ENCODE results near the gene PRKN.

Gene PRKN

DNA sequence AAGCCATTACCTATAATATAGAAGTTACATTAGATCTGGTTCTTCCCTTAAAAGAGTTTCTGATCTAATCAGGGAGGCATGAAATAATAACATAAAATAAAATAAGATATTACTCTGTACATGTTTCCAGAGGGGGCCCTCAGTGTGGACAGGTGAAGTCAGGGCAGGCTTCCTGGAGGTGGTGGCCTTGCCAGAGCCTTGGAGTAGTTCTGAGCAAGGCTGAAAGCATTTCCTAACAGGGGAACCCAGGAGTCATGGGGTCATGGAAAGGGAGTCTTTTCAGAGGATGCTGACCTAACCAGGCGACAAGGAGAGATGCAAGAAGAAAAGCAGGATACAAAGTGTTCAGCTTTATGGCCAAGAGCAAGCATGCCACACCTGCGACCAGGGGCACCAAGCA lies 982.4 kb downstream of the PRKN start:
- no peak overlapping the region for H3K27ac ChIP-seq
- no peak overlapping the region for H3K4me3 ChIP-seq

DNA sequence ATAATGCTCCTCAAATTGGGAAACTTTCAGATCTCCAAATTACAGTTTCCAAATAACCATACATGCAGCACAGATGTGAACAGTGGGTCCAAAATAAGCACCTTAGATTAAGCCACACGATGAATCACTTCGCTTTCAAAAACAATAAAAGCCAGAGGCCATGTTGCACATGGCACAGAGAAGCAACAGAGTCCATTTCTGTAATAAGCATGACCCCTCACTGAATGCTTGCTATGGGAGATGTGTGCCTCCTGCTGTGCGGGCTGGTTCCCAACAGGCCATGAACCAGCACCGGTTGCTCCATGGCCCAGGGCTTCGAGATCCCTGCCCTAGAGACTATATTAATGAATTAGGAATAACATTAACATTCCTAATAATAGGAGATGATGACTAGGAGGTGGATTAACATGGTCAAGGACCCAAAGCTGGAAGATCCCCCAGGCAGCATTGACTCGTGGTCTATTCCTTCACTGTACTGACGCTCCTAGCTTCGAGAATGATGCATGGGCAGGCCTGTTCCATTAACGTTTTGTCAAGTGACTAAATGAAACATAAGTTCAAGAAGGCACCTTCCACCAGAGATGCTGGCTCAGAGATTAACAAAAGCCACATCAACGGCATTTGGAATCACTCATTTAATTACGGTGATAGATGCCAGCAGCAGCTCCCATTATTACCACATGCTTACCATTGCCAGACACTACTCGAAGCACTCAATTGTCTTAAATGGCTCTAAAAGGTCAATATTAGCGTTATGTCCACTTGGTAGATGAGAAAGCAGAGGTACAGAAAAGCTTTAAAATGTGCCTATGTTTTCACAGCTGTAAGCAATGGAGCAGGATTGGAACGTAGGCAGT lies 983.1 kb downstream of the PRKN start:
- Histone ChIP-seq H3K4me3 (no peak overlapping the region), H3K27ac (no peak overlapping the region)

DNA sequence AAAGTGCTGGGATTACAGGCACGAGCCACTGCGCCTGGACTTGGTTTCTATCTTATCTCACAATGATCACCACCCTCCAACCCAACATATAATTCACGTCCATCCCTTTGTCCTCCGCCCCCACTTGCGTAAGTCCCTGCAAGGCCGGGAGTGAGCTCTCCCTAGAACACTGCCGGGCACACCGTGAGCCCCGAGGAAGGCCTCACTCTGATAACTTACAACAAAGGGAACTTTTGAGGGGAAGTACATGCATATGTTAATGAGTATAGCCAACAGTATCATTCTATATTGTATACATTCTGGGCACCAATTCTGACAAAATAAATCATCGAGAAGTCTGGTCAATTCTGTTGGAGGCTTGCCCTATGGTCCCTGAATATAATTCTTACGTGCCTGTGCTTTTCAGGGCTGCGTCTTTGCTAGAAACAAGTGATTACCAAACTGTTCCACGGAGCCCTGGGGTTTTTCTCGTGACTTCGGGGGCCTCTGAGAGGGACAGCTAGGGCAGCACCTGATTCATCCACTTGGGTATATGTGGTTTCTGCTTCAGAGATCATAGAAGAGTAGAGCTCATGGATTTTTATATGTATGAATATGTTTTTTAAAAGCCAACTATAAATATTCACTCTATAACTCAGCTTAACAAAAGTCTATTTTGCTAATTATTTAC lies 983.9 kb downstream of the PRKN start:
- Histone ChIP-seq H3K4me3 (no peak overlapping the region), H3K27ac (no peak overlapping the region)

DNA sequence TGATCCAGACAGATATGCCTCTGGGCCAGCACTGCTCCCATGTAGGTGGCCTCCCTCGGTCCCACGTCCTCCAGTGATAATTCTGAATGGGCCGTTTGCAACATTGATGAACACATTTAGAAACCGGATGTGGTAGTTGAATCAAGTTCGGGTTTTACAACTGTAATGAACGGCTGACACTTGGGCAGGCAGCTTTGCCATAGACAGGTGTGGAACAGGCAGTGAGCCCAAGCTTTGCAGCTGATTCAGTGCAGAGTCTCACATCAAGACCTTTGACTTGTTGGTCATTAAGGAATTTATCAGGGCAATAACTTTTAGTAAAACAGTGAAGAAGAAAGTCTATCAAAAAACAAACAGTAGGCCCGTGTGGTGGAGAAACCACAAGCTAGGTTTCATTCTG lies 987.1 kb downstream of the PRKN start:
- Histone ChIP-seq H3K4me3 (no peak overlapping the region), H3K27ac (no peak overlapping the region)

DNA sequence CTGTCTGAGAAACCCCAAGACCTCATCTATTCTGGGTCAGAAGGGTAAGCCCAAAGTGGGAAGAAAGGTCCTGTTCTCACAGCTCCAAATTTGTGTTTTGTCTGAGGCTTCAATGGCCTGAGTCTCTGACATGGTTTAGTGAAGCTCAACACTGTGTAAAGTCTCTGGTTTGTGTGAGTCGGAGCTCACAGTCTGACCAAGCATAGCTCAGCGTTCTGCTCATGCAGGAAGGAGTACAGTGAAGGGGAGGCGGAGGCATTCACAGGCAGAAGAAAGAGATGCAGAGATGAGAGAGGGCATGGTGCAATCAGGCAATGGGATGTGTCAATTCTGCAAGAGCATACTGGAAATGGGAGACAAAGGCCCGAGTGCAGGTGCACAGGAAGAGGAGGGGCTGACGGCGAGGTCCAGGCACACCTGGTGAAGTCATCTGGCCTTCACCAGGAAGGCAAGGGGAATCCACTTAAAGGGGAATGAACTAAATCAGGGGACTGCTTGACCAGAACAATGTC lies 990.7 kb downstream of the PRKN start:
- Histone ChIP-seq H3K4me3 (no peak overlapping the region), H3K27ac (no peak overlapping the region)

DNA sequence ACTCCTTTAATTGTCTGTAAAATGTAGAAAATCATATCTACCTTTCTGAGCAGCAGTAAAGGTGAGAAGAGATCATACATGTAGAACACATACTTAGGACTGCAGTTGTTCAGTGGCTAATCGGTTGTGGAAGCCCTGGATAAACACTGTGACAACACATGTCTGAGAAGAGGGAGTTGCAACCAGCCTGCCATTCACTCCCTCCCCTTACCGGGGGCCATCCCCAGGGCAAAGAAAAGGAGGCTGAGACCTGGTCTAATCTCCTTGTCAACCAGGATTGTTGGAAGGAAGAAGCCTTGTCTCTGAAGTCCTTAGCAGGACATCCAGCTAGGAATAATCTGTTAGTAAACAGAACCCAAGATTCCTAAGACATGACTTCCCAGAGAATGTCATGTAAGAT lies 991.2 kb downstream of the PRKN start:
- Histone ChIP-seq H3K27ac (no peak overlapping the region), H3K4me3 (no peak overlapping the region)

DNA sequence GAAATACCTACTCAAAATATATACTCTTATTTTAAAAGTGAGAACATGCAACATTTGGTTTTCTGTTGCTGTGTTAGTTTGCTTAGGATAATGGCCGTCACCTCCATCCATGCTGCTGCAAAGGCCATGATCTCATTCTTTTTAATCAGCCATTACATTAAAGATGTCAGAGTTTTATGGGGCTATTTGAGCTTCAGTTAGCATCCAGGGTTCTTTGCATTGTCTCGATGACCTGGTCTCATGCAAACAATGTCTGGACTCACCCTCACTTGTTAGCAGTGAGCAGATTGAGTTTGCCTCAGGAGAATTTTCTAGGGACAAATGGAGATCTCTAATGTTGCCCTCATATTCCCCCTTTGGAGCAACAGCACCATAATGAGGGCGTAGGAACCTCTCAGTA lies 995.0 kb downstream of the PRKN start:
- no peak overlapping the region for H3K27ac ChIP-seq
- no peak overlapping the region for H3K4me3 ChIP-seq

DNA sequence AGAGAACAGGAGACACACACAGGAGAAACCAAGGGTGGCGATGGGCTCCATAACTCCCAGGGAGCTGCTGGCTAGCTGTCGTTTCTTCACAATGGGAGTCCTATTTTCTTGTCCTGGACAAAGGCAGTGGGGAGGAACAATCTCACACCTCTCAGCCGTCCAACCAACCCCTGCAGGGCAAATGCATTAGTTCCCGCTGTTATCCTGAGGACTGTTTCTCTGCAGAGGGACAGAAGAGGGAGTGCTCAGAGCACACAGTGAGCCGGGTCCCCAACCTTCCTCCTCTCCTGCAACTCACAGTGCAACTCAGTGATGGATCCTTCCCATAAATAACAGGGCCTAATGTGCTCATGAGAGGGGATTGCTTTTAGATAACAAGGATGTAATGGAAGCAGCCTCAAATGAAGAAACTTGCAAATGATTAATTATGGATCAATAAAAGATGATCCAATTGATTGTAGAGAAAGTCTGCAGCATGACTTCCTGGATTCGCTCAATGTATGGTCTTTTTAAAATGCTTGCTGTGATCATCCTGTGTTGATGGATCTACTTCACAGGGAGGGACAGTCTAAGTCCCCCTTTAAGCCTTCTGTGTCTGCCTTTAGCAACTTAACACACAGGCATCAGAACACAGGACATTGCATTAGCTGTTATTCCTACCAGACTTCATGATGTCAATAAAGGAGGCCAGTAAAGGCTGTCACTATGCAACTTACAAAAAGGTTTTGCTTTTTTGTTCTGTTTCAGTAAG lies 1000.3 kb downstream of the PRKN start:
- H3K4me3 ChIP-seq: no peak overlapping the region

DNA sequence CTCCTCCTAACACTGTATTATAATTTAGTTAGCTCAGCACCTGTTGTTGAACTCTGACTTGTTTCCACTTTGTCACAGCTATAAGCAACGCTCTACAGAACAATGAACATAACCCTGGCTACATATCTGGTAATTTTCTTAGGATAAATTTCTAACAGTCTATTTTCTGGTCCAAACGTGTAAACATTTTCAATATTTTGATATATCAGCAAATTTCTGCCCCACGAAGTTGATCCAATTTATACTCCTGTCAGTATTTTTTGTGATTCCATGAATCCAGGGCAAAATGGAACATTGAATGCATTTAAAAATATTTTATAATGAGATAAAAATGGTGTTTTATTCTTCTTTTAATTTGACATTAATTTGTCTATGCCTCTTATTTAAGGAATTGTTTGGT lies 1005.2 kb downstream of the PRKN start:
- Histone ChIP-seq H3K27ac (no peak overlapping the region), H3K4me3 (no peak overlapping the region)

More for the DNA sequence above, 1000.3 kb downstream of the PRKN start:
- H3K27ac ChIP-seq: no peak overlapping the region

DNA sequence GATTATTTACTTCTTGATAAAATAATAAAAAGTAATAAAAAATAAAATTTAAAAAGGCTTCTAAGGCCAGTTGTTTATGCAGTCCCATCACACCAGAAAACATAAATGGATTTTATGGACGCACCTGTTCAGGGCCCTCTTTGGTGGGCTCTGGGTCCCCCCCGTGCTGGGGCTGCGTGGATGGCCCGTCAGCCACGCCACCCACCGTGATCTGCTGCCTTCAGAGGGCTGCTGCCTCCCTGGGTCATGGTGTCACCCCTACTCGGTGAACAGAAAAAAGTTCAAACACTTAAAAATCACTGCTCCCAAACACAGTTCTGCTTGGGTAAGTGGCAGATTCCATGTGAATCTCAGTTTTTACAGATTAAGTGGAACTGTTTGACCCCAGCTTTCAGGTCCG lies 1006.1 kb downstream of the PRKN start:
- H3K4me3 ChIP-seq: no peak overlapping the region
- no peak overlapping the region for H3K27ac ChIP-seq

DNA sequence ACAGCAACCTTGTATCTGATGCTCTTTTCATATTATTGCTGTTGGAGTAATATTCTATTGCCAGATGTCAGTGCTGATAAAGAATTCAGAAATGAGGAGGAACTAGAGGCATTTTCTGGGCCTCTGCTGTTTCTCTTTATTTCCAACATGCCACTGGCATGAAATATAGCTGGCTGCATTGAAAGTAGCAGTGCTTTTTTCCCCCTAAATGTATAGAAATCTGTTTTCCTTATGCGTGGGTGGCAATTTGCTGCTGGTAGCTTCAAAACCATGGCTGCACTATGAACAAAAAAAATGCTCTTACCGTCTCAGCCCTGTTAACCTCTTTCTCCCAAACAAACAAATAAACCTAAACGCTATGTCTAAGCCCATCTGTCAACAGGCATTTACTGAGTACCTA lies 1011.4 kb downstream of the PRKN start:
- no peak overlapping the region for H3K4me3 ChIP-seq
- no peak overlapping the region for H3K27ac ChIP-seq

DNA sequence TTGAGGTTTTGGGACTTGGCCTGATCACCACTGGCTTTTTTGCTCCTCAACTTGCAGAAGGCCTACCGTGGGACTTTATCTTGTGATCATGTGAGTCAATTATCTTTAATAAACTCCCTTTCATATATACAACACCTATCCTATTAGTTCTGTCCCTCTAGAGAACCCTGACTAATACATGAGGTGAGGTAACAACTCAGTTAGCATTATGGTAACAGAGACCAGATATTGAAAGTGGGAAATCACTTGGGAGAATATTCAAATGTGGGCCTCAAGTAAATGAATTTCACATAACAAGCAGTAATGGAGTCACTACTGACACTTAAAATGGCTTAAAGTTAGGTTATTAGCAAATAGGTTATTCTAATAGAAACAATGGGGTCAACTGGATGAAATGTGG lies 1015.6 kb downstream of the PRKN start:
- no peak overlapping the region for H3K4me3 ChIP-seq
- H3K27ac ChIP-seq: no peak overlapping the region

DNA sequence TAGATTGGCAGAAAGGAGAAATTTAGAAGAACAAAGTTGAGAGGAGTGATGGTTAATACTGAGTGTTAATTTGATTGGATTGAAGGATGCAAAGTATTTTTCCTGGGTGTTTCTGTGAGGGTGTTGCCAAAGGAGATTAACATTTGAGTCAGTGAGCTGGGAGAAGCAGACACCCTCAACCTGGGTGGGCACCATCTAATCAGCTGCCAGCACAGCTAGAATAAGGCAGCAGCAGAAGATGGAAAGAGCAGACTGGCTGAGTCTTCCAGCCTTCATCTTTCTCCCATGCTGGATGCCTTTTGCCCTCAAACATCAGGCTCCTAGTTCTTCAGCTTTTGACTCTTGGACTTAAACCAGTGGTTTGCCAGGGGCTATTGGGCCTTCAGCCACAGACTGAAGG lies 1016.1 kb downstream of the PRKN start:
- H3K27ac ChIP-seq: no peak overlapping the region
- H3K4me3 ChIP-seq: no peak overlapping the region

DNA sequence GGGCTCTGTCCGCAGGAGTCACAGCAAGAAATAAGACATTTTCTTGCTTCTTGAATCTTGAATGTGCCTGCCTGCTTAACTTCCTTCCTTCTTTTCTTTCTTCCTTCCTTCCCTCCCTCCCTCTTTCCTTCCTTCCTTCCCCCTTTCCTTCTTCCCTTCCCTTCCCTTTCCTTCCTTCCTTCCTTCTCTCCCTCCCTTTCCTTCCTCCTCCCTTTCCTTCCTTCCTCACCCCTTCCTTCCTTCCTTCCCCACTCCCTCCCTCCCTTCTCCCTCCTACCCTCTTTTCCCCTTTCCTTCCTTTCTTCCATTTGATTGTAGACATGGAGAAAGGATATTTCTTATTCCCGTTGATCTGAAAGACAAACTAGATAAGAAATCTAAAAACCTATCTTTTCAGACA lies 1016.9 kb downstream of the PRKN start:
- no peak overlapping the region for H3K27ac ChIP-seq
- H3K4me3 ChIP-seq: no peak overlapping the region

DNA sequence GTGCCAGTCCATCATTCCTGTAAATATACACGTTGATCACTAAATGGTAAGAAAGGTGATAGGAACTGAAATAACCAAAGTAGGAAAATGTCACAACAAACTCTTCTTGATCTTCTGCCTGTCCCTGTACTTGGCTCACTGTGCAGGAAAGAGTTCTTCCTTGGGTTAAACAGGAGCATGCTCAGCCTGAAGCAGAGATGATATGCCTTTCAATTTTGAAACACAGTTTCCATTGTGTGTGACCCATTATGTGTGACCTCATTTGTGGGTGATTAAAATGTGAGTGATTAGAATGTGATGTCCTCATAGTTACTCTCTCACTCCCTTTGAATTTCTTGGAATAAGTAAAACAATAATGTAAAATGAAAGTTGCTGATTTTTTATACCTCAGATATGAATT lies 1026.5 kb downstream of the PRKN start:
- no peak overlapping the region for H3K4me3 ChIP-seq
- H3K27ac ChIP-seq: no peak overlapping the region

DNA sequence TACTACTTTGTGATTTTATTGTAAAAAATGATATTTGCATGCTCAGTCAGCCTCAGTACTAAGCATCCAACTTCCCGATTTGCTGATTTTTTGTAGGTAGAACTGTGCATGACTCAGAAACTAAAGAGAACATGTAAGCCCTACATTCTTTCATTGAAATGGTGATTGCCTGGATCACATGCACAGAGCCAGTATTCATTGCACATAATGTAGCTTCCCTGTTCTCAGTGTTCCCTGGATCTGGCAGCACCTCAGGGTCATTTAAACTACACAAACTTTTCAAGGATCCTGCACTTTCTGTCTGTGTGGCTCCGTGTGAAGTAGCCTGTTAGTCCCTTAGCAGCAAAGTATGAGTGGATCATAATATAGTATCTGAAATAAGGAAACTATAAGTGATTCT lies 1030.8 kb downstream of the PRKN start:
- no peak overlapping the region for H3K4me3 ChIP-seq
- no peak overlapping the region for H3K27ac ChIP-seq

DNA sequence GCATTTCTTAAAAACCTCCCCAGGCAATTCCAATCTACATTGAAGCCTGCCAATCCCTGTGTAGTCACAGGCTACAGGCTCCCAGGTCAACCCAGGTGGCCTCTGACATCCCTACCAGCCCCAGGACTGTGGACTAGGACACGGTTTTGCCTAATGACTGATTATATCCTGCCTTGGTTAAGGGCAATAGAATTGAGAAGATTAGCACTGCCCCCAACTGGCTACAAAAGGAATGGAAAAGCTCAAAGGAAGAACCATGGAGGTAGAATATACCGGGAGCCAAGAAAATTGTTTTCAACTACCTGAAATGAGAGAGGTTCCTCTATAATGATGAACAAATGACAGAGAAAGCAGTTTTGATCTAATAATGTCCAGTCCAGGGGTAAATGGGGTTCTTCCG lies 1032.6 kb downstream of the PRKN start:
- H3K27ac ChIP-seq: no peak overlapping the region

DNA sequence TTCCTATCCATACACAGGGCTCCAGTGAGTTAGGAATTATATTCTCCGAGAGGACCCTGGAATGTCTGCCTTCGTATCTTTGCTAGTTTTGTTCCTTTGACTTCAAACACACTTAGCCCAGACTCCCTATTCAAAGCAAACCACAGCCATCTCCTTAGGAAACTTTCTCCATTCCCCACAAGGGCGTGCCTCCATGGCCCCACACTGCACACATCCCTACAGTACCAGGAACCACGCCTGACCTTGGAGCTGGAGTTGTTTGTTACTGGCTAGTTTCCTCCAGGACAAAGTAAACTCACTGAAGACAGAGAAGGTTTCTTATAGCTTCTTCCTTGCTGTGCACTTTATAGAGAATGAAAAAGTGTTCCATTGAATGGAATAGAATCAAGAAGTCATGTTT lies 1040.9 kb downstream of the PRKN start:
- Histone ChIP-seq H3K4me3 (no peak overlapping the region), H3K27ac (no peak overlapping the region)

More for the DNA sequence above, 1032.6 kb downstream of the PRKN start:
- H3K4me3 ChIP-seq: no peak overlapping the region

DNA sequence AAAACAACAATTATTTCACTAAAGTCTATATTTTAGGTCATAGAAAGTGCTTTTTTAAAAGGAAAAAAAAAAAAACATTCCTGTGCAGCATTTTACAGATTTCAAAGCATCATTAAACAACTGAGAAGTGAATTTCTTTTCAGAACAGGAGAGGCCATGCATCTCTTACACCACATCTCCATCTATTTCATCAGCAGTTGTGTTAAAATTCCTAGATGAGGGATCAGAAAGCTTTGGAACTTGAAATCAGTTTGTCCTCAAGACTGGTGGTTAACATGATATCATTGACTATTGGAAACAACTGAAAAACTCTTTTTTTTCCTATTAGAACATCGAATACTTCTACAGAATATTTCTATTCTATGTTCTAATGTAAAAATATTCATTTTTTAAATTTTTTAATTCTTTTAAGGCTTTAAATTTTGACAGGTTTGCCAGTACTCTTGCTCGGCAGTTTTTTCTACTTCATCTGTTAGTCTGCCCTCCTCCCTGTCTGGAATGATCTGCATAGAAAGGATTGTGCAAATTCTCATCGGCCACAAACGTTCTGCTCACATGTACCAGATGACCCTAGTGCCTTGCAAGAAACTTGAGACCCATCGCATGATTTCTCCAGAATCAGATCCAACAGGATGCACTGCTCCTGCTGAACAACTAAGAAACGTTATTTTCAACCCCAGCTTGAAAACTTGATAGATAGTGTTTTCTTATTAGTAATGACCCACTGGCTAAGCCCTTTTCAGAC lies 1042.7 kb downstream of the PRKN start:
- no peak overlapping the region for H3K4me3 ChIP-seq
- no peak overlapping the region for H3K27ac ChIP-seq

DNA sequence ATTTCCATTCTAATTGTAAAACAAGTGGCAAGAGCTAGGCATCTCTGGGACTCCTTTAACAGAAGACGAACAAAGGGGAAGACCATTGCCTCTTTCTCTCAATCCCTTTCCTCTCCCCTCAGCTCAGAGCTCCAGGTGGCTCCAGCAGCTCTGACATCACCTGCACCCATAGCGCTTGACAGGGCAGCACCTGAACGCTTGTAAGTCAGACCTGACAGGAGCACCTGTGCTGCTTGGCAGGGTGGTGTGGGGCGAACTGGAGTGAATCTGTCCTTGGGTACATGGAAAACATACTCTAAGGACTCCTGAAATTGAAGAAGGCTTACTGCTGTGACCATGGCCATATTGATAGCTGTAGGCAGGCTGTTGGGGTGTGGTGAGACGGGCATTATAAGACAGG lies 1044.2 kb downstream of the PRKN start:
- Histone ChIP-seq H3K27ac (no peak overlapping the region), H3K4me3 (no peak overlapping the region)
